Bronchial epithelial cell (primary cell): ENCODE results near the gene PRSS57. TPM values are rescaled to one million over a fixed set of nuclear protein-coding genes. Genes with fewer than 3 reads are reported as not detected.
A peak's percentile ranks its signal among the peaks of the same experiment; 100 is the strongest.

Experiments used
- DNase-seq: peaks from one replicate; pipeline ENCODE4 v3.0.0-alpha.2; 2010; ENCODE audit warnings: low read depth
- FAIRE-seq: peaks from 2 replicates; lab custom pipeline; 2011; peaks lifted over from hg19 to GRCh38; lab: Jason Lieb, UNC
- H3K27me3 ChIP-seq: 2 replicates; pipeline ENCODE4 v1.5.1; 2011; ENCODE audit warnings: low read length; ENCODE audit not compliant: control insufficient read depth, insufficient read depth
- H3K36me3 ChIP-seq: 2 replicates; pipeline ENCODE4 v1.5.1; 2011; ENCODE audit warnings: low read length; ENCODE audit not compliant: control insufficient read depth, insufficient read depth
- H3K4me3 ChIP-seq: 2 replicates; pipeline ENCODE4 v1.5.1; 2011; ENCODE audit warnings: mild to moderate bottlenecking, low read depth, low read length, control low read depth
- total RNA-seq: library from RNA; depleted of rRNA; stranded (reverse); fragments of >200 nt; gene quantifications from 2 replicates; pipeline ENCODE4 v1.2.1, GENCODE V29; 2014
- TF ChIP-seq, protein P1 (sequence below): IDR thresholded peaks from 2 replicates; pipeline ENCODE4 v1.5.1; 2011; ENCODE audit warnings: mild to moderate bottlenecking, moderate library complexity, low read length, control low read depth, inconsistent platforms; ENCODE audit not compliant: insufficient read depth, severe bottlenecking

The PRSS57 gene
- total RNA-seq, 1 donor from 2014 or later = not detected

DNA sequence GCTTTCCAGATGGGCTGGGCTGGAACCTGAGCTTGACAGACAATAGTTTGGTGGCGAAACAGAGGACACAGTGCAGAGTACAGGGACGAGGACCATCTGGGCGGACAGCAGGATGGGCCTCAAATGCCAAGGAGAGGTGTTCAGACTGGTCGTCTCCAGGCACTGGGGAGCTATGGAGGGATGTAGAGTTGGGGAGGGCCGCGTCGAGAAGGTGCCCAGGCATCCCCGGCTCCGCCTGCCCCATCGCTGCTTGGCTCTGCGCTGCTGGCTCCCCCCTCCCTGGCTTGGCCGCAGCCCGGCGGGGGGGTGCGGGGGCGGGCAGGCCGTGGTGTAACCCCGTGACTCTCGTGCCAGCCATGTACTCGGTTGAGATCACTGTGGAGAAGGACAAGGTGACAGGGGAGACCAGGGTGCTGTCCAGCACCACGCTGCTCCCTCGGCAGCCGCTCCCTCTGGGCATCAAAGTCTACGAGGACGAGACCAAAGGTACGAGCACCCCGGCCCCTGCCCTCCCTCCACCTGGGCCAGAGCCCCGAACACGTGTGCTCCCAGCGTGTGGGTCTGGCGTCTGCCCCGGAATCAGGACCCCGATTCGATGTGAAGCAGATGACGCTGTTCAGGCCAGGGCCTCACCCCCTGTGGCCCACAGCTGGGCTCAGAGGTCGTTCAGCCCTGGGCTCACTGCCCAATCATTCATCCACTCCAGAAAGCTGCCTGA is 44.9 kb upstream of the PRSS57 start:
- H3K27me3 ChIP-seq = no peaks in the 10 kb centered on the region
- no peak for FAIRE-seq
- DNase-seq = no peak
- TF ChIP-seq, protein P1, sequence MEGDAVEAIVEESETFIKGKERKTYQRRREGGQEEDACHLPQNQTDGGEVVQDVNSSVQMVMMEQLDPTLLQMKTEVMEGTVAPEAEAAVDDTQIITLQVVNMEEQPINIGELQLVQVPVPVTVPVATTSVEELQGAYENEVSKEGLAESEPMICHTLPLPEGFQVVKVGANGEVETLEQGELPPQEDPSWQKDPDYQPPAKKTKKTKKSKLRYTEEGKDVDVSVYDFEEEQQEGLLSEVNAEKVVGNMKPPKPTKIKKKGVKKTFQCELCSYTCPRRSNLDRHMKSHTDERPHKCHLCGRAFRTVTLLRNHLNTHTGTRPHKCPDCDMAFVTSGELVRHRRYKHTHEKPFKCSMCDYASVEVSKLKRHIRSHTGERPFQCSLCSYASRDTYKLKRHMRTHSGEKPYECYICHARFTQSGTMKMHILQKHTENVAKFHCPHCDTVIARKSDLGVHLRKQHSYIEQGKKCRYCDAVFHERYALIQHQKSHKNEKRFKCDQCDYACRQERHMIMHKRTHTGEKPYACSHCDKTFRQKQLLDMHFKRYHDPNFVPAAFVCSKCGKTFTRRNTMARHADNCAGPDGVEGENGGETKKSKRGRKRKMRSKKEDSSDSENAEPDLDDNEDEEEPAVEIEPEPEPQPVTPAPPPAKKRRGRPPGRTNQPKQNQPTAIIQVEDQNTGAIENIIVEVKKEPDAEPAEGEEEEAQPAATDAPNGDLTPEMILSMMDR = no peak
- H3K36me3 ChIP-seq = no peaks in the 10 kb centered on the region
- H3K4me3 ChIP-seq = no peak overlapping the region

DNA sequence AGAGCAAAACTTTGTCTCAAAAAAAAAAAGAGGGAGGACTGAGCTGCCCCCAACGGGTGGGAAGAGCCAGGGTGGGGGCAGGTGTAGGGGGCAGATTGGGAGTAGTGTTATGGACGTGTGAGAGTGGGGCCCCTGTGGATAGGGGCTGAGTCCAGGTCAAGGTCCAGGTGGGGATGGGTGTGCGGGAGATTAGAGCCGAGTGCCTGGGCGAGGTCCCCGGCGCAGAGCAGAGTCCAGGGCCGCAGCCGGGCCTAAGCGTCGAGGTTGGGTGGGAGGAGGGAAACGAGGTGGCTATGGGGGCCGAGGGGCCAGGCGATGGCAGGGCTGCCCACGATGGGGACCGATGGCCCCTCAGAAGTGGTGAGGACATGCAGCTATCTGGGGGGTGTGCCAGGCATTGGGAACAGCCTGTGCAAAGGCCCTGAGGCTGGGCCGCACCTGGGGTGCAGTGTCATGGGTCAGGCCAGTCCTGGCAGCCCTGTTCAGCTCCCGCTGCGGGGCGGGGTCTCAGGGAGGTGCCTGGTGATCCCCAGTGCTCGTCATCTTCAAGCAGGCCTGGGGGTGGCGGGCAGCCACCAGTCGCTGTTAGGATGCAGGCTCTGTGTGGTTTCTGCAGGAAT is 43.4 kb upstream of the PRSS57 start:
- TF ChIP-seq, protein P1 = no peak
- FAIRE-seq (no peak), DNase-seq (no peak)
- no peaks in the 10 kb centered on the region for H3K36me3 ChIP-seq
- H3K4me3 ChIP-seq = no peak overlapping the region
- H3K27me3 ChIP-seq = no peaks in the 10 kb centered on the region

DNA sequence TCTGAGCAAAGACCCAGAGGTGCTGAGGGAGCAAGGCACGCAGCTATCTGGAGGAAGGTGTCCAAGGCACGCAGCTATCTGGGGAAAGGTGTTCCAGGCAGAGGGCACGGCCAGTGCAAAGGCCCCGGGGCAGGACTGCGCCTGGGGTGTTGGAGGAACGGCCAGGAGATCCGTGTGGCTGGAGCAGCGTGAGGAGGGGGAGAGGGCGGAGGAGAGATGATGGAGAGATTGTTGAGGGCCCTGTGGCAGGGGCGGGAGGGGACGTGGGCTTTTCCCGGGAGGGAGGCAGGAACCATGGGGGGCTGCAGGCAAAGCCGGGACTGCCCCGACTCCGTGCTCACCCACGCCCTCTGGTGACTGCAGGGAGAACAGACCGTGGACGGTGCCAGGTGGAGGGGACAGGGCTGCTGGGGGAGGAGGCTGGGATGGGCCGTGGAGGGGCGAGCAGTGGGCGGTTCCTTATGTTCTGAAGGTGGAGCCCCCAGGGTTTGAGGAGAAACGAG is 42.4 kb upstream of the PRSS57 start:
- no peak overlapping the region for H3K4me3 ChIP-seq
- TF ChIP-seq, protein P1 = peak; percentile 70
- DNase-seq (no peak), FAIRE-seq (no peak)
- no peaks in the 10 kb centered on the region for H3K36me3 ChIP-seq
- no peaks in the 10 kb centered on the region for H3K27me3 ChIP-seq

DNA sequence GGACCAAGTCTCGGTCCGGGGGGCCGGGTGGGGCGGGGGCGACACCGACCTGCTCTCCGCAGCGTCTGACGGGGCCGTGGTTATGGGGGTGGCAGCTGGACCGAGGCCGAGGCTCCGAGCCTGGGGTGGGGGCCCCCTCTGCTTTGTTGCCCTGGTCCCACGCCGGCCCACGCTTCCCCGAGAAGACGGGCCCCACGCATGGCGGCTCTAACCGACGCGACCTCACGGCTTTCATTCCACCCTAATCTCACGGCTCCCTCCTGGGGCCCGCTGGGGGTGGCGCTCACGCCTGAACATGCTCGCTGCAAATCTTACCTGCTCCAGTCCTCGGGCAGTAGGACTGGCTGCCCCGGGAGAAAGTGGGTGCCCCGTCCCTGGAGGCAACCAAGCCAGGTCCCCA is 40.9 kb upstream of the PRSS57 start:
- H3K36me3 ChIP-seq = no peaks in the 10 kb centered on the region
- H3K4me3 ChIP-seq = no peak overlapping the region
- DNase-seq (no peak), FAIRE-seq (no peak)
- TF ChIP-seq, protein P1 = no peak
- H3K27me3 ChIP-seq = no peaks in the 10 kb centered on the region

DNA sequence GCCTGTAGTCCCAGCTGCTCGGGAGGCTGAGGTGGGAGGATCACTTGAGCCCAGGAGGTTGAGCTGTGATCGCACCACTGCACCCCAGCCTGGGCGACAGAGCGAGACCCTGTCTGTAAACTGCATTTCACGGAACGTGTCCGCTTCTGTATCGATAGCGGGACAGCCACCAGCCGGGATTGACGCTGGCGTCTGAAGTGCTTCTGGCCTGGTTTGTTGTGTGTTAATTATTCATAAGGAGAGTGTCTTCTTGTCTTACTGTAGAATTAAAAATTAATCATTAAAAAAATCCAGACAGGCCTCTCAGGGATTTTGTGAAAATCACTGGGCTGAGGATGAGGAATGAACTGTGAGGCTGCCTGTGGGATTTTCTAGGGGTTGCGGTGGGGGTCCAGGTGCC is 39.5 kb upstream of the PRSS57 start:
- FAIRE-seq (no peak), DNase-seq (no peak)
- Histone ChIP-seq H3K4me3 (no peak overlapping the region), H3K27me3 (no peaks in the 10 kb centered on the region), H3K36me3 (no peaks in the 10 kb centered on the region)
- TF ChIP-seq, protein P1 = no peak
